ENCODE results near the gene RHBDF1. TPM values are rescaled to one million over a fixed set of nuclear protein-coding genes. Genes with fewer than 3 reads are reported as not detected.
A peak's percentile ranks its signal among the peaks of the same experiment; 100 is the strongest.

RHBDF1 gene
- total and polyA plus RNA-seq, 9 of the 15 experiments (the other 6 are each of a cell fraction or from before 2014, with no cell fraction given): 1.0 to 8.2 (median 4.2) TPM

- TF ChIP-seq CHD7 (IDR thresholded peaks at IDR 0.05; ENCODE audit: low read depth, low read length): no peak
- peak; percentile 83 for TF ChIP-seq CHD2 (IDR thresholded peaks at IDR 0.05; ENCODE audit: low read depth, low read length)
- peak; percentile 20 for TF ChIP-seq ZNF146 (CRISPR knock-in tag; IDR thresholded peaks at IDR 0.05; ENCODE audit: unreplicated experiment)
- TF ChIP-seq REST (IDR thresholded peaks at IDR 0.05; ENCODE audit: borderline replicate concordance): no peak
- TF ChIP-seq REST (CRISPR knock-in tag; IDR thresholded peaks at IDR 0.05; ENCODE audit: low read depth): peak; percentile 68; the same call in 1 of the 2 replicates
- peak; percentile 60; the same call in 1 of the 2 replicates for TF ChIP-seq HNRNPL (IDR thresholded peaks at IDR 0.05; ENCODE audit: low read depth, low read length)
Observed at GRCh38 chr16:53346-54236, 18.8 kb downstream of the RHBDF1 start, which contains the start of the genes POLR3K and SNRNP25 (continued).
